Right lobe of liver (tissue), 6 donors: ENCODE data around the gene UGT2A2. TPM values are rescaled to one million over a fixed set of nuclear protein-coding genes. Genes with fewer than 3 reads are reported as not detected.
A peak's percentile ranks its signal among the peaks of the same experiment; 100 is the strongest.

Experiments
- ATAC-seq, 4 donors: fragments of 200-7000 bp; cut with Tn5 transposase; one replicate each; pipeline ENCODE4 v1.9.1; 2020; ENCODE audit warnings: mild to moderate bottlenecking in 4 of 4, moderate library complexity in 4 of 4
- DNase-seq, 3 donors: peaks; one replicate each; pipeline ENCODE4 v3.0.0-alpha.2; 2020
- H3K27ac ChIP-seq, 3 donors: fragments of 200-600 bp; one replicate each; pipeline ENCODE4 v1.8.0; 2022
- H3K27me3 ChIP-seq, 2 donors: fragments of 200-600 bp; one replicate each; pipeline ENCODE4 v1.8.0; 2022
- H3K36me3 ChIP-seq, 4 donors: fragments of 200-600 bp; sonication (generic) in 1 of 4; one replicate each; pipeline versions ENCODE4 v1.5.1 to v1.8.0; 2017 to 2022; ENCODE audit warnings: control low read depth in 1 of 4
- H3K4me1 ChIP-seq, 4 donors: fragments of 200-600 bp; sonication (generic) in 1 of 4; one replicate each; pipeline versions ENCODE4 v1.5.1 to v1.8.0; 2017 to 2022; ENCODE audit warnings: control low read depth in 1 of 4
- H3K4me3 ChIP-seq, 3 donors: fragments of 200-600 bp; one replicate each; pipeline ENCODE4 v1.8.0; 2022
- H3K9me3 ChIP-seq, 4 donors: fragments of 200-600 bp; sonication (generic) in 1 of 4; one replicate each; pipeline versions ENCODE4 v1.5.1 to v1.8.0; 2017 to 2022; ENCODE audit warnings: control low read depth in 1 of 4
- CTCF ChIP-seq, 4 donors: fragments of 200-600 bp in 3 of 4; fragments of 450-650 bp in 1 of 4; IDR thresholded peaks; one replicate each; pipeline versions ENCODE4 v1.5.1 to v1.8.0; 2016 to 2022; ENCODE audit warnings: antibody characterized with exemption in 4 of 4, mild to moderate bottlenecking in 2 of 4
- POLR2A ChIP-seq: fragments of 450-650 bp; IDR thresholded peaks from one replicate; pipeline ENCODE4 v1.6.1; 2017; ENCODE audit warnings: antibody characterized with exemption, mild to moderate bottlenecking
- WGBS: methylation state at CpG from one replicate; pipeline ENCODE4 v1.1.6; 2018; ENCODE audit warnings: low coverage, low lambda C conversion rate; ENCODE audit not compliant: insufficient coverage; ENCODE audit errors: missing lambda C conversion rate; 5-methylcytosine and 5-hydroxymethylcytosine counted together
- intact Hi-C, 2 donors: fragments of 100-400 bp; cut with DNase I; formaldehyde crosslinking; loops; one replicate each; pipeline versions ENCODE4 v1.11.2 to v1.14.1; 2022
- total RNA-seq, 6 experiments: library from RNA; depleted of rRNA in 2 of 6; stranded (reverse); fragments of >200 nt in 2 of 6; fragmentation: NEBNext Ultra II Directional in 3 of 6; extraction: Animal tissue kit (Norgen Biotek cat#: 25700) in 3 of 6; gene quantifications; one replicate each; pipeline versions ENCODE4 v1.1.0 to v1.2.4, GENCODE V29; 2016 to 2023
- donor health status: DM: no; HTN: yes; CAD: no.
- donor health status: DM: no; HTN: no; CAD: no.
- donor health status: DM: no; HTN: no; CAD: no.
- donor health status: DM: no; HTN: yes; CAD: no.
- donor health status: DM: no; HTN: yes; CAD: no.

Gene UGT2A2
- total RNA-seq, 6 experiments from 2014 or later, result not detected

GRCh38 chr4:69642961-69643360 lies 3.5 kb upstream of the UGT2A2 start:
- H3K36me3 ChIP-seq, result no peaks in the 10 kb centered on the region
- intact Hi-C loops, result no loop called here
- TF ChIP-seq POLR2A (no peak), CTCF (IDR thresholded peaks at IDR 0.05) (no peak)
- DNase-seq (no peak), ATAC-seq (no peak)
- 71% methylated on average over 2 of the region's 2 CpGs for WGBS
- H3K4me3 ChIP-seq, result no peak overlapping the region
- no peak overlapping the region for H3K27ac ChIP-seq
- H3K4me1 ChIP-seq, result no peaks in the 10 kb centered on the region
- H3K27me3 ChIP-seq, result no peaks in the 10 kb centered on the region
- no peaks in the 10 kb centered on the region for H3K9me3 ChIP-seq

- peak; percentile 74 to 94 (median 89) for ATAC-seq
- H3K27me3 ChIP-seq, result no peaks in the 10 kb centered on the region
- intact Hi-C loops, result no loop called here
- no peak overlapping the region for H3K27ac ChIP-seq
- WGBS, result 11% methylated on average over 2 of the region's 2 CpGs
- no peaks in the 10 kb centered on the region for H3K4me1 ChIP-seq
- no peak overlapping the region for H3K4me3 ChIP-seq
- H3K9me3 ChIP-seq, result no peaks in the 10 kb centered on the region
- no peak for DNase-seq
- no peak for TF ChIP-seq POLR2A
- TF ChIP-seq CTCF (IDR thresholded peaks at IDR 0.05), result no peak
- no peaks in the 10 kb centered on the region for H3K36me3 ChIP-seq
Measured at GRCh38 chr4:69640289-69640688, 847 bp upstream of the UGT2A2 start.

- no peak for DNase-seq
- Histone ChIP-seq H3K4me1 (peaks cover 0 to 7% (median 0%) of the 10 kb centered on the region in 4 donors), H3K27ac (no peak overlapping the region), H3K36me3 (no peaks in the 10 kb centered on the region), H3K9me3 (no peaks in the 10 kb centered on the region), H3K27me3 (no peaks in the 10 kb centered on the region), H3K4me3 (no peak overlapping the region)
- 36% methylated on average over 6 of the region's 6 CpGs for WGBS
- TF ChIP-seq CTCF (IDR thresholded peaks at IDR 0.05), result peak; percentile 41 to 79 (median 64)
- TF ChIP-seq POLR2A, result no peak
- ATAC-seq, result peak; percentile 83 to 91 (median 88)
- intact Hi-C loops, result loop anchor here in 1 of 2 donors (10.0 kb wide), 1 partner anchor 302 kb away; no protein-coding TSS in a partner anchor
Measured at GRCh38 chr4:69617083-69617694, 22.3 kb downstream of the UGT2A2 start.

GRCh38 chr4:69610484-69610883 lies 29.0 kb downstream of the UGT2A2 start:
- Histone ChIP-seq H3K9me3 (no peaks in the 10 kb centered on the region), H3K36me3 (no peaks in the 10 kb centered on the region), H3K4me3 (no peak overlapping the region), H3K27ac (no peak overlapping the region), H3K27me3 (no peaks in the 10 kb centered on the region), H3K4me1 (no peaks in the 10 kb centered on the region)
- DNase-seq (no peak), ATAC-seq (no peak)
- 42% methylated on average over 1 of the region's 1 CpG for WGBS
- TF ChIP-seq POLR2A, result no peak
- TF ChIP-seq CTCF (IDR thresholded peaks at IDR 0.05), result no peak
- intact Hi-C loops, result loop anchor here in 1 of 2 donors (10.0 kb wide), 1 partner anchor 296 kb away; no protein-coding TSS in a partner anchor
